BLaER1 treated with 17β-estradiol and CSF1 and Interleukin-3, amounts not matched to agents 10 nM and 100 nM (cell line): ENCODE measurements around the gene ZNF512B.

ENCODE experiments used
- H3K27ac ChIP-seq, 11 experiments: shearing (Covaris generic); formaldehyde crosslinking; 2 replicates each; pipeline ENCODE4 v1.8.1; 2022
- H3K27me3 ChIP-seq, 11 experiments: shearing (Covaris generic); formaldehyde crosslinking; 2 replicates each; pipeline ENCODE4 v1.8.1; 2022
- H3K36me3 ChIP-seq, 11 experiments: shearing (Covaris generic); formaldehyde crosslinking; 2 replicates each; pipeline ENCODE4 v1.8.1; 2022
- H3K4me1 ChIP-seq, 10 experiments: shearing (Covaris generic); formaldehyde crosslinking; 2 replicates each; pipeline ENCODE4 v1.8.1; 2022
- H3K4me2 ChIP-seq, 11 experiments: shearing (Covaris generic); formaldehyde crosslinking; 2 replicates each; pipeline ENCODE4 v1.8.1; 2022
- H3K4me3 ChIP-seq, 10 experiments: shearing (Covaris generic); formaldehyde crosslinking; 2 replicates each; pipeline ENCODE4 v1.8.1; 2022
- H3K9ac ChIP-seq, 11 experiments: shearing (Covaris generic); formaldehyde crosslinking; 2 replicates each; pipeline ENCODE4 v1.8.1; 2022
- H3K9me3 ChIP-seq, 11 experiments: shearing (Covaris generic); formaldehyde crosslinking; replicated peaks in 1 of 11; 2 replicates each; pipeline ENCODE4 v1.8.1; 2022
- H4K20me1 ChIP-seq, 11 experiments: shearing (Covaris generic); formaldehyde crosslinking; 2 replicates each; pipeline ENCODE4 v1.8.1; 2022
- Cebpa-rat ChIP-seq, 11 experiments: shearing (Covaris generic); IDR thresholded peaks; 2 replicates each; pipeline ENCODE4 v1.8.1; 2022

ZNF512B gene

GRCh38 chr20:63952210-63952535, 17.6 kb downstream of the ZNF512B start:
- peaks cover 83 to 92% (median 87%) of the 10 kb centered on the region in 10 experiments for H3K4me1 ChIP-seq
- no peaks in the 10 kb centered on the region for H3K9me3 ChIP-seq
- no peak for TF ChIP-seq Cebpa-rat (IDR thresholded peaks at IDR 0.05)
- H3K36me3 ChIP-seq = peaks cover 0 to 9% (median 0%) of the 10 kb centered on the region in 11 experiments; a peak in 8 of 22 replicates
- peak overlapping the region in 10 of 11 experiments; percentile 38 to 95 (median 62); a peak in 19 of 22 replicates for H3K9ac ChIP-seq
- peak overlapping the region; percentile 92 to 99 (median 97) for H3K4me2 ChIP-seq
- H3K27me3 ChIP-seq = no peaks in the 10 kb centered on the region
- peak overlapping the region in 6 of 10 experiments; percentile 16 to 53 (median 30); a peak in 9 of 20 replicates for H3K4me3 ChIP-seq
- peak overlapping the region in 8 of 11 experiments; percentile 27 to 74 (median 62); a peak in 16 of 22 replicates for H3K27ac ChIP-seq
- peaks cover 79 to 88% (median 85%) of the 10 kb centered on the region in 11 experiments for H4K20me1 ChIP-seq

- H3K27ac ChIP-seq = peak overlapping the region in 8 of 11 experiments; percentile 41 to 74 (median 62); a peak in 16 of 22 replicates
- peak overlapping the region; percentile 92 to 99 (median 97) for H3K4me2 ChIP-seq
- no peaks in the 10 kb centered on the region for H3K9me3 ChIP-seq
- no peaks in the 10 kb centered on the region for H3K27me3 ChIP-seq
- peaks cover 0 to 10% (median 1%) of the 10 kb centered on the region in 11 experiments; a peak in 9 of 22 replicates for H3K36me3 ChIP-seq
- H3K9ac ChIP-seq = peak overlapping the region; percentile 40 to 95 (median 63)
- H3K4me3 ChIP-seq = peak overlapping the region in 8 of 10 experiments; percentile 29 to 55 (median 44); a peak in 16 of 20 replicates
- peaks cover 85 to 94% (median 91%) of the 10 kb centered on the region in 11 experiments for H4K20me1 ChIP-seq
- peaks cover 83 to 90% (median 86%) of the 10 kb centered on the region in 10 experiments for H3K4me1 ChIP-seq
- no peak for TF ChIP-seq Cebpa-rat (IDR thresholded peaks at IDR 0.05)
These were observed 18.1 kb downstream of the ZNF512B start for GRCh38 chr20:63951398-63952209.

- peaks cover 83 to 92% (median 86%) of the 10 kb centered on the region in 10 experiments for H3K4me1 ChIP-seq
- no peaks in the 10 kb centered on the region for H3K27me3 ChIP-seq
- H3K27ac ChIP-seq = peak overlapping the region in 9 of 11 experiments; percentile 11 to 74 (median 58); a peak in 17 of 22 replicates
- H3K9ac ChIP-seq = peak overlapping the region; percentile 40 to 95 (median 63); a peak in 21 of 22 replicates
- H3K36me3 ChIP-seq = peaks cover 6 to 17% (median 9%) of the 10 kb centered on the region in 11 experiments
- TF ChIP-seq Cebpa-rat (IDR thresholded peaks at IDR 0.05) = no peak
- no peaks in the 10 kb centered on the region for H3K9me3 ChIP-seq
- H3K4me3 ChIP-seq = peak overlapping the region in 8 of 10 experiments; percentile 29 to 55 (median 44); a peak in 16 of 20 replicates
- peak overlapping the region; percentile 92 to 99 (median 97) for H3K4me2 ChIP-seq
- peaks cover 93 to 100% (median 98%) of the 10 kb centered on the region in 11 experiments for H4K20me1 ChIP-seq
These were observed 18.9 kb downstream of the ZNF512B start for GRCh38 chr20:63950701-63951397.

- peaks cover 67 to 75% (median 71%) of the 10 kb centered on the region in 10 experiments for H3K4me1 ChIP-seq
- H3K9ac ChIP-seq = peak overlapping the region in 10 of 11 experiments; percentile 20 to 72 (median 46); a peak in 17 of 22 replicates
- H3K9me3 ChIP-seq = no peaks in the 10 kb centered on the region
- peaks cover 35 to 47% (median 39%) of the 10 kb centered on the region in 11 experiments for H3K36me3 ChIP-seq
- H3K4me2 ChIP-seq = peak overlapping the region; percentile 92 to 99 (median 97)
- H3K4me3 ChIP-seq = peak overlapping the region in 8 of 10 experiments; percentile 8 to 57 (median 39); a peak in 13 of 20 replicates
- TF ChIP-seq Cebpa-rat (IDR thresholded peaks at IDR 0.05) = no peak
- no peaks in the 10 kb centered on the region for H3K27me3 ChIP-seq
- H4K20me1 ChIP-seq = peaks cover 99 to 100% (median 100%) of the 10 kb centered on the region in 11 experiments
- H3K27ac ChIP-seq = peak overlapping the region in 6 of 11 experiments; percentile 17 to 40 (median 33); a peak in 7 of 22 replicates
These were observed 21.9 kb downstream of the ZNF512B start for GRCh38 chr20:63947638-63948456.

- Histone ChIP-seq H3K27ac (peak overlapping the region in 3 of 11 experiments; percentile 26 to 40 (median 36); a peak in 3 of 22 replicates), H3K9me3 (no peaks in the 10 kb centered on the region), H3K4me1 (peaks cover 67 to 75% (median 70%) of the 10 kb centered on the region in 10 experiments), H3K27me3 (no peaks in the 10 kb centered on the region), H3K9ac (peak overlapping the region in 10 of 11 experiments; percentile 20 to 72 (median 46); a peak in 16 of 22 replicates), H3K36me3 (peaks cover 37 to 53% (median 44%) of the 10 kb centered on the region in 11 experiments), H4K20me1 (peaks cover 99 to 100% (median 99%) of the 10 kb centered on the region in 11 experiments), H3K4me3 (peak overlapping the region in 3 of 10 experiments; percentile 8 to 52 (median 47); a peak in 3 of 20 replicates), H3K4me2 (peak overlapping the region; percentile 92 to 99 (median 97))
- no peak for TF ChIP-seq Cebpa-rat (IDR thresholded peaks at IDR 0.05)
These were observed 22.6 kb downstream of the ZNF512B start for GRCh38 chr20:63946986-63947637.

GRCh38 chr20:63945921-63946920, 23.5 kb downstream of the ZNF512B start:
- H3K4me3 ChIP-seq = no peak overlapping the region
- no peak overlapping the region for H3K9ac ChIP-seq
- peaks cover 93 to 96% (median 95%) of the 10 kb centered on the region in 11 experiments for H4K20me1 ChIP-seq
- H3K27me3 ChIP-seq = no peaks in the 10 kb centered on the region
- no peak for TF ChIP-seq Cebpa-rat (IDR thresholded peaks at IDR 0.05)
- H3K36me3 ChIP-seq = peaks cover 37 to 54% (median 44%) of the 10 kb centered on the region in 11 experiments
- H3K4me1 ChIP-seq = peaks cover 62 to 71% (median 66%) of the 10 kb centered on the region in 10 experiments
- H3K27ac ChIP-seq = no peak overlapping the region
- H3K4me2 ChIP-seq = no peak overlapping the region; a peak in 1 of 22 replicates
- H3K9me3 ChIP-seq = no peaks in the 10 kb centered on the region
